Measurements from ENCODE around the gene PPIL6. TPM values are rescaled to one million over a fixed set of nuclear protein-coding genes. Genes with fewer than 3 reads are reported as not detected.

PPIL6 gene
- polyA plus RNA-seq, 3 donors = 0.09 to 0.28 (median 0.14) TPM

GRCh38 chr6:109455437-109456110 is 15.1 kb upstream of the PPIL6 start, which contains the start of gene MICAL1:
TSS of gene MICAL1 (minus strand) at chr6:109455772. CDS start at chr6:109454196, 1,576 bp downstream.
- H3K9ac ChIP-seq (ENCODE audit: insufficient read depth, low read length, poor library complexity, severe bottlenecking) = peak within 1 kb of the TSS; percentile 70
- peak; percentile 72 to 78 (median 77) for DNase-seq
- H3K79me2 ChIP-seq (ENCODE audit: insufficient read depth, low read length) = peaks cover 50% of the 10 kb centered on the region
- peak within 1 kb of the TSS; percentile 51 to 97 (median 78) for H3K4me3 ChIP-seq (replicated peaks in 1 of 3; ENCODE audit: low read depth in 2 of 3, low read length in 3 of 3)
- peaks cover 16 to 29% of the 10 kb centered on the region in 2 donors for H3K36me3 ChIP-seq (replicated peaks in 1 of 2; ENCODE audit: control insufficient read depth in 1 of 2, insufficient read depth in 2 of 2, low read length in 2 of 2)
- Mint-ChIP-seq H3K4me3 (peak within 1 kb of the TSS; percentile 96 to 98), H3K27ac (peak within 1 kb of the TSS; percentile 88 to 99 (median 97)), H3K36me3 (peaks cover 25 to 35% of the 10 kb centered on the region in 2 donors), H3K9me3 (peaks cover 0 to 3% (median 0%) of the 10 kb centered on the region in 7 donors), H3K27me3 (ENCODE audit: low read depth in 3 of 3) (no peaks in the 10 kb centered on the region), H3K4me1 (peaks cover 51% of the 10 kb centered on the region)
- no peaks in the 10 kb centered on the region for H3K9me3 ChIP-seq (replicated peaks in 1 of 2; ENCODE audit: control insufficient read depth in 1 of 2, insufficient read depth in 1 of 2, low read length in 2 of 2)
- H3K4me2 ChIP-seq (replicated peaks; ENCODE audit: extremely low read depth, low read length, poor library complexity, severe bottlenecking) = peak within 1 kb of the TSS; percentile 81
- H3K27me3 ChIP-seq (ENCODE audit: control insufficient read depth in 2 of 2, insufficient read depth in 2 of 2, low read length in 2 of 2) = no peaks in the 10 kb centered on the region
- peak within 1 kb of the TSS; percentile 64 for H2AFZ ChIP-seq (ENCODE audit: insufficient read depth, low read depth, low read length, poor library complexity, severe bottlenecking)
- H3K4me1 ChIP-seq (ENCODE audit: control insufficient read depth in 1 of 2, insufficient read depth in 2 of 2, low read length in 2 of 2) = peaks cover 49 to 57% of the 10 kb centered on the region in 2 donors
- intact Hi-C loops (cut with micrococcal nuclease) = loop anchor here (2.0 to 10.0 kb wide), 3 partner anchors 27 to 361 kb away; partner anchors contain the start of genes CD164 (in 1 of the 2), CEP57L1 (in 1 of the 2), SESN1 (in 1 of the 2) and ZBTB24 (in 1 of the 2)
- TF ChIP-seq CTCF (IDR thresholded peaks at IDR 0.05) = peak; percentile 35
- peaks cover 27% of the 10 kb centered on the region for H4K20me1 ChIP-seq (ENCODE audit: insufficient read depth, low read length)
- peak within 1 kb of the TSS; percentile 84 to 93 for H3K27ac ChIP-seq (ENCODE audit: low read depth in 1 of 2, low read length in 2 of 2)
- WGBS (ENCODE audit: insufficient coverage) = under 1% methylated on average over 42 of the region's 70 CpGs

GRCh38 chr6:109454496-109455436 is 14.3 kb upstream of the PPIL6 start:
- Mint-ChIP-seq H3K27me3 (ENCODE audit: low read depth in 3 of 3) (no peaks in the 10 kb centered on the region), H3K4me1 (peaks cover 56% of the 10 kb centered on the region), H3K9me3 (peaks cover 0 to 3% (median 0%) of the 10 kb centered on the region in 7 donors), H3K36me3 (peaks cover 27 to 40% of the 10 kb centered on the region in 2 donors), H3K4me3 (peak overlapping the region; percentile 96 to 98), H3K27ac (peak overlapping the region; percentile 88 to 99 (median 97))
- Histone ChIP-seq H3K4me1 (ENCODE audit: control insufficient read depth in 1 of 2, insufficient read depth in 2 of 2, low read length in 2 of 2) (peaks cover 49 to 57% of the 10 kb centered on the region in 2 donors), H3K27ac (ENCODE audit: low read depth in 1 of 2, low read length in 2 of 2) (peak overlapping the region; percentile 84 to 93), H3K27me3 (ENCODE audit: control insufficient read depth in 2 of 2, insufficient read depth in 2 of 2, low read length in 2 of 2) (no peaks in the 10 kb centered on the region), H3K36me3 (replicated peaks in 1 of 2; ENCODE audit: control insufficient read depth in 1 of 2, insufficient read depth in 2 of 2, low read length in 2 of 2) (peaks cover 23 to 37% of the 10 kb centered on the region in 2 donors), H2AFZ (ENCODE audit: insufficient read depth, low read depth, low read length, poor library complexity, severe bottlenecking) (peak overlapping the region; percentile 64), H3K9ac (ENCODE audit: insufficient read depth, low read length, poor library complexity, severe bottlenecking) (peak overlapping the region; percentile 70), H3K79me2 (ENCODE audit: insufficient read depth, low read length) (peaks cover 56% of the 10 kb centered on the region), H3K4me2 (replicated peaks; ENCODE audit: extremely low read depth, low read length, poor library complexity, severe bottlenecking) (peak overlapping the region; percentile 81), H4K20me1 (ENCODE audit: insufficient read depth, low read length) (peaks cover 35% of the 10 kb centered on the region), H3K9me3 (replicated peaks in 1 of 2; ENCODE audit: control insufficient read depth in 1 of 2, insufficient read depth in 1 of 2, low read length in 2 of 2) (no peaks in the 10 kb centered on the region), H3K4me3 (replicated peaks in 1 of 3; ENCODE audit: low read depth in 2 of 3, low read length in 3 of 3) (peak overlapping the region; percentile 51 to 97 (median 78))
- DNase-seq = peak; percentile 78 to 84 (median 81)
- TF ChIP-seq CTCF (IDR thresholded peaks at IDR 0.05) = no peak
- intact Hi-C loops (cut with micrococcal nuclease) = loop anchor here (2.0 to 10.0 kb wide), 3 partner anchors 28 to 360 kb away; partner anchors contain the start of genes CD164 (in 1 of the 2), CEP57L1 (in 1 of the 2), SESN1 (in 1 of the 2) and ZBTB24 (in 1 of the 2)
- 0% methylated on average over 23 of the region's 48 CpGs for WGBS (ENCODE audit: insufficient coverage)
